ENCODE results near the gene XNDC1N. TPM values are rescaled to one million over a fixed set of nuclear protein-coding genes. Genes with fewer than 3 reads are reported as not detected.

Gene XNDC1N
- total RNA-seq, 1 experiment from 2014 or later, result 11.6 TPM

DNA sequence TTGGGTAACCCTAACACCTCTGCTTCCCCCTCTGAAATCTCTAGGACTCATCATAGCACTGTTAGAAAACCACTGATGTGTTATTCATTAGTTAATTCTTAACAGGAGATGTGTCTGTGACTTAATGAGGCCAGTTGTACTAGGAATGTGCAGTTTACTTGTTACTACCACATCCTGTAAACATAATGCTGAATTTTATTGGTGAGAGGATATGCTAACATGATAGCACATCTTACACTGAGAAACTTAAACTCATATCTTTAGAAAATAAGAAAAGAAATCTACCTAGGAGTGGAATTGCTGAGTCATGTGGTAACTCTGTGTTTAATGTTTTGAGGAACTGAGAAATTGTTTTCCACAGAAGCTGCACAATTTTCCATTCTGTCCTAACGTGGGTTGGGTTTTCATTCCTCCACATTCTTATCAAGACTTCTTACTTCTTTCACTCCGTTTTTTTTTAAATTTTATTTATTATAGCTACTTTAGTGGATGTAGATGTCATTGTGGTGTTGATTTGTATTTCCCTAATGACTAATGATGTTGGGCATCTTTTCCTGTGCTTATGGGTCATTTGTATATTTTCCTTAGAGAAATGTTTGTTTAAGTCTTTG is 34.1 kb upstream of the XNDC1N start:
- peak; percentile 49 for DNase-seq
- Histone ChIP-seq H3K79me2 (ENCODE audit: low read length) (peaks cover 37% of the 10 kb centered on the region), H3K9me2 (replicated peaks; ENCODE audit: insufficient read depth, low read length) (no peaks in the 10 kb centered on the region), H3K36me3 (ENCODE audit: insufficient read depth, low read length) (peaks cover 25% of the 10 kb centered on the region), H4K20me1 (ENCODE audit: insufficient read depth, low read depth, low read length) (0 out of 2 replicates have a peak, but pooled peaks cover under 1% of the 10 kb centered on the region), H3K9ac (ENCODE audit: low read length) (no peak overlapping the region), H3K27me3 (ENCODE audit: low read length) (no peaks in the 10 kb centered on the region), H3K9me3 (ENCODE audit: low read length) (no peaks in the 10 kb centered on the region), H3K27ac (ENCODE audit: low read length) (peak overlapping the region; percentile 43; the same call in 1 of the 2 replicates), H2AFZ (ENCODE audit: low read length) (no peak overlapping the region), H3K4me2 (ENCODE audit: low read depth, low read length, poor library complexity, severe bottlenecking) (no peak overlapping the region), H3K4me3 (ENCODE audit: low read length) (no peak overlapping the region), H3K4me1 (ENCODE audit: low read length) (0 out of 2 replicates have a peak, but pooled peaks cover 3% of the 10 kb centered on the region)

DNA sequence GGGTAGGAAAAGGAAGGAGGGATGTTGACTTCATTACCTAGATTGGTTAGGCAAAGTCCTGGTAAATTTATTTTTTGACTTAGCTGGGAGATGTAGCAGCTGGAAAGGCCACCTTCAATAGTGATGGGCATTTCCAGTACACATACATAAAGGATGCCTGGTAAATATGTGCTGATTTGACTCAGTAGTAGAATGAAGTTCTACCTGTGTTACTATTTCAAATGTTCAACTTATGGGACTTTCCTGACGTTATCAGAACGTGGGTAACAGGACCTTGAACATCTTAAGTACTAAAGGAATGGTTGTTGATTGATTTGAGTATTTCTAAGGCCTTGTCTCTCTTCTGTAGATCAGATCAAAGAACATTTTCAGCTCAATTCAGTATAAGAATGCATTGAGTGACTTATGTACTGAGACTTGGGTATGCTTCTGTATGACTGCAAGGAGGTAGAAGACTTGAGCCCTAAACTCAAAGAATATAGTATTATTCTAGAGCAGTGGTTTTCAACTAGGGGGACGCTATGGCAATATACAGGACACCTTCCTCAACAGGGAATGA is 27.6 kb upstream of the XNDC1N start:
- no peak overlapping the region for H3K4me2 ChIP-seq (ENCODE audit: low read depth, low read length, poor library complexity, severe bottlenecking)
- H3K4me3 ChIP-seq (ENCODE audit: low read length), result no peak overlapping the region
- H3K27me3 ChIP-seq (ENCODE audit: low read length), result no peaks in the 10 kb centered on the region
- H3K79me2 ChIP-seq (ENCODE audit: low read length), result peaks cover 69% of the 10 kb centered on the region
- no peak overlapping the region for H3K9ac ChIP-seq (ENCODE audit: low read length)
- no peak for DNase-seq
- H3K4me1 ChIP-seq (ENCODE audit: low read length), result peaks cover 19% of the 10 kb centered on the region
- H3K9me2 ChIP-seq (replicated peaks; ENCODE audit: insufficient read depth, low read length), result no peaks in the 10 kb centered on the region
- H3K27ac ChIP-seq (ENCODE audit: low read length), result no peak overlapping the region
- H2AFZ ChIP-seq (ENCODE audit: low read length), result no peak overlapping the region
- peaks cover 56% of the 10 kb centered on the region for H4K20me1 ChIP-seq (ENCODE audit: insufficient read depth, low read depth, low read length)
- H3K9me3 ChIP-seq (ENCODE audit: low read length), result no peaks in the 10 kb centered on the region
- peaks cover 10% of the 10 kb centered on the region for H3K36me3 ChIP-seq (ENCODE audit: insufficient read depth, low read length)

DNA sequence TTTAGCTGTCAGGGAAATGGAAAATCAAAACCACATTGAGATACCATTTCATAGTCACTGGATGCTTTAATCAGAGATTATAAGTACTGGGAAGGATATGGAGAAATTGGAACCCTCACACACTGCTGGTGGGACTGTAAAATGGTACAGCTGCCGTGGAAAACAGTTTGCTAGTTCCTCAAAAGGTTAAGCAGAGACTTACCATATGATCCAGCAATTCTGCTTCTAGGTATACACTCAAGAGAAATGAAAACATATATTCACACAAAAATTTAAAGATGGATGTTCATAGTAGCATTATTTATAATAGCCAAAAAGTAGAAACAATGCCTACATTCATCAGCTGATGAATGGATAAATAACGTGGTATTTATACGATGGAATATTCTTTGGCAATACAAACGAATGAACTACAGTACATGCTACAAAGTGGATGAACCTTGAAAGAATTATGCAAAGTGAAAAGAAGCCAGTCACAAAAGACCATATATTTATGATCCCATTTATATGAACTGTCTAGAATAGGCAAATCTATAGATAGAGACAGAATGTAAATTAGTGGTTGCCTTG is 23.4 kb upstream of the XNDC1N start:
- Histone ChIP-seq H3K4me2 (ENCODE audit: low read depth, low read length, poor library complexity, severe bottlenecking) (peak overlapping the region; percentile 27), H3K36me3 (ENCODE audit: insufficient read depth, low read length) (no peaks in the 10 kb centered on the region), H3K27me3 (ENCODE audit: low read length) (no peaks in the 10 kb centered on the region), H3K9me3 (ENCODE audit: low read length) (no peaks in the 10 kb centered on the region), H3K4me3 (ENCODE audit: low read length) (no peak overlapping the region), H3K79me2 (ENCODE audit: low read length) (peaks cover 64% of the 10 kb centered on the region), H3K4me1 (ENCODE audit: low read length) (peaks cover 20% of the 10 kb centered on the region), H4K20me1 (ENCODE audit: insufficient read depth, low read depth, low read length) (peaks cover 83% of the 10 kb centered on the region), H3K27ac (ENCODE audit: low read length) (no peak overlapping the region), H2AFZ (ENCODE audit: low read length) (no peak overlapping the region), H3K9me2 (replicated peaks; ENCODE audit: insufficient read depth, low read length) (no peaks in the 10 kb centered on the region), H3K9ac (ENCODE audit: low read length) (no peak overlapping the region)
- peak; percentile 75 for DNase-seq

DNA sequence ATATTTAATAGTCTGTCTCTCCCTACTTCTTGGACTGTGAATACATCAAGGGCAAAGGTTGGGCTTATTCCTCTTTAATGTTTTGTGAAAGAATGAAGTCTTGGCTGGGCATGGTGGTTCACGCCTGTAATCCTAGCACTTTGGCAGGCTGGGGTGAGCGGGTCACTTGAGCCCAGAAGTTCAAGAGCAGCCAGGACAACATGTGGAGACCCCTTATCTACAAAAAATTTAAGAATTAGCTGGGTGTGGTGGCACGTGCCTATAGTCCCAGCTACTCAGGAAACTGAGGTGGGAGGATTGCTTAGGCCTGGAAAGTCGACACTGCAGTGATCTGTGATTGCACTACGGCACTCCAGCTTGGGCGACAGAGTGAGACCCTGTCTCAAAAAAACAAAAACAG is 20.6 kb upstream of the XNDC1N start:
- Histone ChIP-seq H3K79me2 (ENCODE audit: low read length) (peaks cover 56% of the 10 kb centered on the region), H3K9me2 (replicated peaks; ENCODE audit: insufficient read depth, low read length) (no peaks in the 10 kb centered on the region), H3K4me1 (ENCODE audit: low read length) (peaks cover 24% of the 10 kb centered on the region), H4K20me1 (ENCODE audit: insufficient read depth, low read depth, low read length) (peaks cover 81% of the 10 kb centered on the region), H3K9ac (ENCODE audit: low read length) (no peak overlapping the region), H3K9me3 (ENCODE audit: low read length) (no peaks in the 10 kb centered on the region), H3K36me3 (ENCODE audit: insufficient read depth, low read length) (no peaks in the 10 kb centered on the region), H3K4me2 (ENCODE audit: low read depth, low read length, poor library complexity, severe bottlenecking) (no peak overlapping the region), H3K4me3 (ENCODE audit: low read length) (no peak overlapping the region), H3K27ac (ENCODE audit: low read length) (no peak overlapping the region), H2AFZ (ENCODE audit: low read length) (no peak overlapping the region), H3K27me3 (ENCODE audit: low read length) (no peaks in the 10 kb centered on the region)
- no peak for DNase-seq

DNA sequence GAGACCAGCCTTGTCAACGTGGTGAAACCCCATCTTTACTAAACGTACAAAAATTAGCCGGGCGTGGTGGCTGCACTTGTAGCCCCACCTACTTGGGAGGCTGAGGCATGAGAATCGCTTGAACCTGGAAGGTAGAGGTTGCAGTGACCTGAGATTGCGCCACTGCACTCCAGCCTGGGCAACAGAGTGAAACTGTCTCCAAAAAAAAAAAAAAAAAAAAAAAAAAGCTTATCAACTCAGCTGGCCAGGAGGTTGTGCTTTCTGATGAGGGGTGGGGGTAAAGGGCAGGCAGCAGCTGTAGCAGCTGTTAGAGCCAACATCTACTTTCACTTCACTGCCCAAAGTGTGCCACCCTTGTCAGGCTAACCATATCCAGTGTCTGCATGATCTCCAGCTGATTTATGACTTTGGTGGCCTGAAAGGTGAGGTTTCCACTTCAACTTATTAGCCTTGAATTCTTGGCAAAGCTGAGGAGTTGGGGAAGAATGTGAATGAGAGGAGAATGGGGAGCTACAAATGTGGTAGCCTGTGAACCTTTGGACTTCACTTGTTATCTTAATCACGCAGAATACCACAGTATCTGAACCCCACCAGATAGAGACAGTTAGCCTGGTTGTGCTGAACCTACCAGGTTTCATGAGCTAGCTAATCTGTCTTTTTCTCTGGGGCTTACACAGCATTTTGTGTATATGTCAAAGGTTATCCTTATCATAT is 20.1 kb upstream of the XNDC1N start:
- Histone ChIP-seq H3K79me2 (ENCODE audit: low read length) (peaks cover 57% of the 10 kb centered on the region), H3K9me3 (ENCODE audit: low read length) (no peaks in the 10 kb centered on the region)

DNA sequence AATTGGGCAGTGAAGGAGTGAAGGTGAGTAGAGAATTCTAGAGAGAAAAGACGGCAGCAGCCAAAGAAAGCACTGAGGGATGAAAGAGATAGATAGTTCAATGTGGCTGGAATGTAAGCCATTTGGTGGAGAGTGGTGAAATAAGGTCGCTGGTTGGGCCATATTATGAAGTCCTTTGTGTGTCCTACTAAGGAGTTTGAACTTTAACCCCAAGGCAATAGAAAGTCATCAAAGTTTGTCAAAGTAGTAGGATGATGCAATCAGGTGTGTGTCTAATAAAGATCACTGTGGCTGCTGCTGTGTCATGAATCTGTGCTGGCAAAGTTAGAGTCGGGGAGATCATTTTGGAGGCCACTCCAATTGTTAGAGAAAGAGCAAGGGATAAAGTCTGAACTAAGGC is 19.1 kb upstream of the XNDC1N start:
- H3K4me1 ChIP-seq (ENCODE audit: low read length), result peaks cover 25% of the 10 kb centered on the region
- H3K9me3 ChIP-seq (ENCODE audit: low read length), result no peaks in the 10 kb centered on the region
- no peak overlapping the region for H3K27ac ChIP-seq (ENCODE audit: low read length)
- H4K20me1 ChIP-seq (ENCODE audit: insufficient read depth, low read depth, low read length), result peaks cover 76% of the 10 kb centered on the region
- no peak overlapping the region for H3K4me2 ChIP-seq (ENCODE audit: low read depth, low read length, poor library complexity, severe bottlenecking)
- H3K9me2 ChIP-seq (replicated peaks; ENCODE audit: insufficient read depth, low read length), result no peaks in the 10 kb centered on the region
- no peak overlapping the region for H3K4me3 ChIP-seq (ENCODE audit: low read length)
- H3K36me3 ChIP-seq (ENCODE audit: insufficient read depth, low read length), result no peaks in the 10 kb centered on the region
- H3K79me2 ChIP-seq (ENCODE audit: low read length), result peaks cover 54% of the 10 kb centered on the region
- H3K9ac ChIP-seq (ENCODE audit: low read length), result no peak overlapping the region
- no peaks in the 10 kb centered on the region for H3K27me3 ChIP-seq (ENCODE audit: low read length)
- no peak overlapping the region for H2AFZ ChIP-seq (ENCODE audit: low read length)
- no peak for DNase-seq

More for the DNA sequence above, 20.1 kb upstream of the XNDC1N start:
- peaks cover 82% of the 10 kb centered on the region for H4K20me1 ChIP-seq (ENCODE audit: insufficient read depth, low read depth, low read length)
- H3K27ac ChIP-seq (ENCODE audit: low read length), result no peak overlapping the region
- H2AFZ ChIP-seq (ENCODE audit: low read length), result no peak overlapping the region
- DNase-seq, result no peak
- no peaks in the 10 kb centered on the region for H3K9me2 ChIP-seq (replicated peaks; ENCODE audit: insufficient read depth, low read length)
- no peak overlapping the region for H3K4me3 ChIP-seq (ENCODE audit: low read length)
- H3K27me3 ChIP-seq (ENCODE audit: low read length), result no peaks in the 10 kb centered on the region
- H3K36me3 ChIP-seq (ENCODE audit: insufficient read depth, low read length), result no peaks in the 10 kb centered on the region
- H3K9ac ChIP-seq (ENCODE audit: low read length), result no peak overlapping the region
- H3K4me1 ChIP-seq (ENCODE audit: low read length), result peaks cover 29% of the 10 kb centered on the region
- no peak overlapping the region for H3K4me2 ChIP-seq (ENCODE audit: low read depth, low read length, poor library complexity, severe bottlenecking)

DNA sequence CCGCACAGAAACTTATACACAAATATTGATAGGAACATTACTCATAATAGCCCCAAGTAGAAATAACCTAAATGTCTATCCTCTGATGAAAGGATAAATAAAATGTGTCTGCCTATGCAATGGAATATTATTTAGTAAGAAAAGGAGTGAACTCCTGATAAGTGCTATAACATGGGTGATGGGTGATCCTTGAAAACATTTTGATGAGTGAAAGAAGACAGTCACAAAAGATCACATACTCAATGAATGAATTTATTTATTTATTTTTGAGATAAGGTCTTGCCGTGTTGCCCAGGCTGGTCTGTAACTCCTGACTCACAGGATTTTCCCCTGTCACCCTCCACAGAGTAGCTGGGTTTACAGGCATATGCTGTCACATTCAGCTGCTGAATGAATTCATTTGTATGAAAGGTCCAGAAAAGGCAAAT is 17.8 kb upstream of the XNDC1N start:
- H3K4me1 ChIP-seq (ENCODE audit: low read length), result peaks cover 12% of the 10 kb centered on the region
- H3K4me2 ChIP-seq (ENCODE audit: low read depth, low read length, poor library complexity, severe bottlenecking), result no peak overlapping the region
- no peak overlapping the region for H2AFZ ChIP-seq (ENCODE audit: low read length)
- H3K27ac ChIP-seq (ENCODE audit: low read length), result no peak overlapping the region
- H3K4me3 ChIP-seq (ENCODE audit: low read length), result no peak overlapping the region
- H3K9me3 ChIP-seq (ENCODE audit: low read length), result no peaks in the 10 kb centered on the region
- DNase-seq, result no peak
- peaks cover 50% of the 10 kb centered on the region for H3K79me2 ChIP-seq (ENCODE audit: low read length)
- no peaks in the 10 kb centered on the region for H3K27me3 ChIP-seq (ENCODE audit: low read length)
- peaks cover 66% of the 10 kb centered on the region for H4K20me1 ChIP-seq (ENCODE audit: insufficient read depth, low read depth, low read length)
- no peaks in the 10 kb centered on the region for H3K9me2 ChIP-seq (replicated peaks; ENCODE audit: insufficient read depth, low read length)
- no peak overlapping the region for H3K9ac ChIP-seq (ENCODE audit: low read length)
- H3K36me3 ChIP-seq (ENCODE audit: insufficient read depth, low read length), result no peaks in the 10 kb centered on the region

DNA sequence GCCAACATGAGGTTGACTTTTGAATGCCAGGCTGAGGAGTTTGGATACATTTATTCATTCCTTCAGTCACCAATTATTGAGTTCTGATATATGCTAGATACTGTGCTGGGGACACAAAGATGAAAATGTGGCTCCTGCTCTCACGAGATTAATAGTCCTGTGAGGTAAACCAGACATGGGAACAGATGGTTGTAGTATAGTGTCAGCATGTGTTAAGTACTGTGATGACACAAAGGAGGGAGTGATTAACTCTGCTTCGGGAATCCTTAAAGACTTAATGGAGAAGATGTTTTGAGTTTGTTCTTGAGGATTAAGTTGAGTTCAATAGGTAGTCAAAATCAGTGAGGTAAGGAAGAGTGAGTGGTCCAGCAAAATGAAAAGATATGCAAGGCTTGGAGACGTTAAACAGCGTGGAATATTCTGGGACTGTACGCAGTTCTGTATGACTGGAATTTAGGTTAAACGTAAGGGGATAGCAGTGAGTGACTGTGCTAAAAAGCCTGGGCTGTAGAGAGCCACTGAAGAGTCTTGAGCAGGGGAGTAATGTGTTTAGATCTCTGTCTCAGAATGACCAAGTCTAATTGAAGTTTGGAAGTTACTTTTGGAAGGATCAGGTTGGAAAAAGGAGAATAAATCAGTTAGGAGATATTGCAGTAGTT is 12.3 kb upstream of the XNDC1N start:
- peaks cover 21% of the 10 kb centered on the region for H3K4me1 ChIP-seq (ENCODE audit: low read length)
- H4K20me1 ChIP-seq (ENCODE audit: insufficient read depth, low read depth, low read length), result peaks cover 44% of the 10 kb centered on the region
- no peak overlapping the region for H3K4me2 ChIP-seq (ENCODE audit: low read depth, low read length, poor library complexity, severe bottlenecking)
- no peaks in the 10 kb centered on the region for H3K9me2 ChIP-seq (replicated peaks; ENCODE audit: insufficient read depth, low read length)
- no peak overlapping the region for H2AFZ ChIP-seq (ENCODE audit: low read length)
- no peak overlapping the region for H3K27ac ChIP-seq (ENCODE audit: low read length)
- no peak for DNase-seq
- H3K4me3 ChIP-seq (ENCODE audit: low read length), result no peak overlapping the region
- no peaks in the 10 kb centered on the region for H3K27me3 ChIP-seq (ENCODE audit: low read length)
- peaks cover 63% of the 10 kb centered on the region for H3K79me2 ChIP-seq (ENCODE audit: low read length)
- no peaks in the 10 kb centered on the region for H3K36me3 ChIP-seq (ENCODE audit: insufficient read depth, low read length)
- H3K9ac ChIP-seq (ENCODE audit: low read length), result no peak overlapping the region
- H3K9me3 ChIP-seq (ENCODE audit: low read length), result no peaks in the 10 kb centered on the region

All from Karpas-422 (cell line).